OCI-LY1 (cell line): Measurements from ENCODE around the gene TMSB15B.

Experiments used
- H2AFZ ChIP-seq: fragments of 200-600 bp; sonication (generic), shearing (Covaris generic); 2 replicates; pipeline ENCODE4 v1.6.0; 2014; ENCODE audit warnings: antibody characterized with exemption, mild to moderate bottlenecking, low read length
- H3F3A ChIP-seq: fragments of 200-600 bp; sonication (generic), shearing (Covaris generic); 2 replicates; pipeline ENCODE4 v1.6.0; 2014; ENCODE audit warnings: mild to moderate bottlenecking, antibody characterized with exemption, low read length, moderate library complexity; ENCODE audit not compliant: insufficient read depth
- H3K27ac ChIP-seq: fragments of 200-600 bp; sonication (generic); 2 replicates; pipeline ENCODE4 v1.5.1; 2014; ENCODE audit warnings: low read length, mixed run types, mild to moderate bottlenecking, low read depth; ENCODE audit not compliant: poor library complexity, severe bottlenecking
- H3K27me3 ChIP-seq: fragments of 200-600 bp; sonication (generic); 2 replicates; pipeline ENCODE4 v1.6.0; 2014; ENCODE audit warnings: antibody characterized with exemption, mild to moderate bottlenecking, low read length, moderate library complexity; ENCODE audit not compliant: insufficient read depth
- H3K36me3 ChIP-seq: fragments of 200-600 bp; sonication (generic); 2 replicates; pipeline ENCODE4 v1.6.1; 2014; ENCODE audit warnings: mild to moderate bottlenecking, antibody characterized with exemption, low read length, moderate library complexity, mixed read lengths; ENCODE audit not compliant: insufficient read depth
- H3K4me1 ChIP-seq: fragments of 200-600 bp; sonication (generic); 2 replicates; pipeline ENCODE4 v1.5.1; 2014; ENCODE audit warnings: mild to moderate bottlenecking, low read length, moderate library complexity; ENCODE audit not compliant: insufficient read depth, severe bottlenecking
- H3K4me2 ChIP-seq: fragments of 200-600 bp; sonication (generic), shearing (Covaris generic); 2 replicates; pipeline ENCODE4 v1.6.1; 2014; ENCODE audit warnings: low read length
- H3K4me3 ChIP-seq: fragments of 200-600 bp; sonication (generic); 2 replicates; pipeline ENCODE4 v1.5.1; 2014; ENCODE audit warnings: low read length, low read depth, mild to moderate bottlenecking, mixed read lengths; ENCODE audit not compliant: poor library complexity, severe bottlenecking
- H3K79me2 ChIP-seq: fragments of 200-600 bp; shearing (Covaris generic); 2 replicates; pipeline ENCODE4 v1.6.1; 2016; ENCODE audit warnings: mixed run types, low read length, mixed read lengths; ENCODE audit not compliant: insufficient read depth
- H3K9ac ChIP-seq: fragments of 200-600 bp; sonication (generic), shearing (Covaris generic); 2 replicates; pipeline ENCODE4 v1.6.1; 2014; ENCODE audit warnings: mild to moderate bottlenecking, low read length, mixed read lengths
- H3K9me2 ChIP-seq: fragments of 200-600 bp; sonication (generic), shearing (Covaris generic); 2 replicates; pipeline ENCODE4 v1.6.1; 2014; ENCODE audit warnings: low read depth, mild to moderate bottlenecking, low read length, mixed read lengths
- H3K9me3 ChIP-seq: fragments of 200-600 bp; shearing (Covaris generic); 2 replicates; pipeline ENCODE4 v1.6.1; 2014; ENCODE audit warnings: low read length, mixed read lengths
- H4K20me1 ChIP-seq: fragments of 200-600 bp; sonication (generic), shearing (Covaris generic); 2 replicates; pipeline ENCODE4 v1.6.0; 2016; ENCODE audit warnings: mild to moderate bottlenecking, low read length; ENCODE audit not compliant: insufficient read depth
- CTCF ChIP-seq: fragments of 200-600 bp; sonication (generic), shearing (Covaris generic); IDR thresholded peaks from 2 replicates; pipeline ENCODE4 v1.5.1; 2017; ENCODE audit warnings: mild to moderate bottlenecking, antibody characterized with exemption, low read length, moderate library complexity, mixed read lengths
- EZH2 ChIP-seq: fragments of 200-600 bp; sonication (generic), shearing (Covaris generic); IDR thresholded peaks from 2 replicates; pipeline ENCODE4 v1.8.0; 2017; ENCODE audit warnings: borderline replicate concordance, mixed run types, mild to moderate bottlenecking, antibody characterized with exemption, low read length, moderate library complexity, mixed read lengths

TMSB15B gene

GRCh38 chrX:103999234-103999633, 36.8 kb downstream of the TMSB15B start:
- Histone ChIP-seq H3K4me2 (no peak overlapping the region), H3K9ac (no peak overlapping the region), H3K4me1 (no peaks in the 10 kb centered on the region), H3K4me3 (no peak overlapping the region), H3K27me3 (no peaks in the 10 kb centered on the region), H3F3A (no peaks in the 10 kb centered on the region), H3K9me3 (no peaks in the 10 kb centered on the region), H3K79me2 (no peaks in the 10 kb centered on the region), H3K27ac (no peak overlapping the region), H2AFZ (no peak overlapping the region), H3K9me2 (no peaks in the 10 kb centered on the region), H4K20me1 (no peaks in the 10 kb centered on the region), H3K36me3 (no peaks in the 10 kb centered on the region)
- TF ChIP-seq CTCF (no peak), EZH2 (no peak)

GRCh38 chrX:104008831-104009230, 46.4 kb downstream of the TMSB15B start:
- no peak overlapping the region for H2AFZ ChIP-seq
- no peaks in the 10 kb centered on the region for H3K79me2 ChIP-seq
- TF ChIP-seq EZH2 (no peak), CTCF (no peak)
- H3K36me3 ChIP-seq = no peaks in the 10 kb centered on the region
- no peaks in the 10 kb centered on the region for H3K27me3 ChIP-seq
- no peaks in the 10 kb centered on the region for H3F3A ChIP-seq
- no peak overlapping the region for H3K9ac ChIP-seq
- no peaks in the 10 kb centered on the region for H3K4me1 ChIP-seq
- H3K9me3 ChIP-seq = no peaks in the 10 kb centered on the region
- no peak overlapping the region for H3K27ac ChIP-seq
- H3K4me2 ChIP-seq = no peak overlapping the region
- H3K4me3 ChIP-seq = no peak overlapping the region
- H3K9me2 ChIP-seq = no peaks in the 10 kb centered on the region
- H4K20me1 ChIP-seq = no peaks in the 10 kb centered on the region

- H3K4me2 ChIP-seq = no peak overlapping the region
- H2AFZ ChIP-seq = no peak overlapping the region
- no peak overlapping the region for H3K4me3 ChIP-seq
These were observed 50.7 kb downstream of the TMSB15B start for GRCh38 chrX:104013158-104013557.

More at GRCh38 chrX:104013158-104013557, 50.7 kb downstream of the TMSB15B start:
- H3K27ac ChIP-seq = no peak overlapping the region
- TF ChIP-seq CTCF (no peak), EZH2 (no peak)
- no peaks in the 10 kb centered on the region for H3K9me3 ChIP-seq
- no peaks in the 10 kb centered on the region for H4K20me1 ChIP-seq
- H3K79me2 ChIP-seq = no peaks in the 10 kb centered on the region
- H3K9me2 ChIP-seq = no peaks in the 10 kb centered on the region
- no peaks in the 10 kb centered on the region for H3K4me1 ChIP-seq
- no peaks in the 10 kb centered on the region for H3K27me3 ChIP-seq
- no peak overlapping the region for H3K9ac ChIP-seq
- H3K36me3 ChIP-seq = no peaks in the 10 kb centered on the region
- H3F3A ChIP-seq = no peaks in the 10 kb centered on the region
